Neural cell (in vitro differentiated cells): Measurements from ENCODE around the gene ZNF418. TPM values are rescaled to one million over a fixed set of nuclear protein-coding genes. Genes with fewer than 3 reads are reported as not detected.
"Not testable (repeated sequence)": the region's sequence is repeated elsewhere in the genome, so short reads cannot be mapped to it uniquely, and the experiment has no call there.

Experiments used
- H2AFZ ChIP-seq: fragments of 200-600, 300-800 bp; sonication (generic), shearing (Covaris generic); 2 replicates; pipeline ENCODE4 v1.6.0; 2014; ENCODE audit warnings: low read depth, mild to moderate bottlenecking, antibody characterized with exemption, low read length, moderate library complexity
- H3F3A ChIP-seq: fragments of 200-600 bp; shearing (Covaris generic); 2 replicates; pipeline ENCODE4 v1.6.1; 2016; ENCODE audit warnings: mild to moderate bottlenecking, moderate library complexity, mixed read lengths, antibody characterized with exemption, low read length; ENCODE audit not compliant: insufficient read depth, poor library complexity, severe bottlenecking
- H3K27ac ChIP-seq: fragments of 200-600, 300-800 bp; sonication (generic), shearing (Covaris generic); 2 replicates; pipeline ENCODE4 v1.5.1; 2014; ENCODE audit warnings: mild to moderate bottlenecking, low read length, moderate library complexity
- H3K27me3 ChIP-seq: fragments of 300-800, 200-600 bp; sonication (generic), shearing (Covaris generic); 2 replicates; pipeline ENCODE4 v1.6.0; 2014; ENCODE audit warnings: mild to moderate bottlenecking, low read depth, low read length, moderate library complexity; ENCODE audit not compliant: insufficient read depth
- H3K36me3 ChIP-seq: fragments of 300-800, 200-600 bp; sonication (generic), shearing (Covaris generic); 2 replicates; pipeline ENCODE4 v1.5.1; 2014; ENCODE audit warnings: mild to moderate bottlenecking, antibody characterized with exemption, low read length, moderate library complexity; ENCODE audit not compliant: insufficient read depth
- H3K4me2 ChIP-seq: fragments of 300-800, 200-600 bp; sonication (generic), shearing (Covaris generic); 2 replicates; pipeline ENCODE4 v1.6.0; 2014; ENCODE audit warnings: mild to moderate bottlenecking, low read length
- H3K4me3 ChIP-seq: fragments of 300-800, 200-600 bp; sonication (generic), shearing (Covaris generic); 2 replicates; pipeline ENCODE4 v1.5.1; 2014; ENCODE audit warnings: mild to moderate bottlenecking, low read length, moderate library complexity
- H3K79me2 ChIP-seq: fragments of 200-600 bp; shearing (Covaris generic); replicated peaks from 2 replicates; pipeline ENCODE4 v1.6.0; 2014; ENCODE audit warnings: mild to moderate bottlenecking, low read length, moderate library complexity; ENCODE audit not compliant: insufficient read depth
- H3K9ac ChIP-seq: fragments of 300-800, 200-600 bp; sonication (generic), shearing (Covaris generic); 2 replicates; pipeline ENCODE4 v1.6.1; 2016; ENCODE audit warnings: mild to moderate bottlenecking, low read length, mixed read lengths
- H3K9me2 ChIP-seq: fragments of 200-600 bp; shearing (Covaris generic); 2 replicates; pipeline ENCODE4 v1.6.1; 2016; ENCODE audit warnings: mild to moderate bottlenecking, low read length, mixed read lengths; ENCODE audit not compliant: insufficient read depth
- H3K9me3 ChIP-seq: fragments of 200-600, 300-800 bp; sonication (generic), shearing (Covaris generic); 2 replicates; pipeline ENCODE4 v1.6.1; 2016; ENCODE audit warnings: mild to moderate bottlenecking, mixed run types, low read length, moderate library complexity, mixed read lengths
- H4K20me1 ChIP-seq: fragments of 200-600 bp; shearing (Covaris generic); 2 replicates; pipeline ENCODE4 v1.6.1; 2016; ENCODE audit warnings: mild to moderate bottlenecking, mixed run types; ENCODE audit not compliant: insufficient read depth
- CTCF ChIP-seq: fragments of 450-650 bp; IDR thresholded peaks from 2 replicates; pipeline ENCODE4 v1.5.1; 2014; ENCODE audit warnings: antibody characterized with exemption, mild to moderate bottlenecking, moderate library complexity; ENCODE audit not compliant: poor library complexity, severe bottlenecking
- EP300 ChIP-seq: fragments of 450-650 bp; conservative IDR thresholded peaks from 2 replicates; pipeline ENCODE4 v1.6.1; 2014; ENCODE audit warnings: antibody characterized with exemption, mild to moderate bottlenecking, moderate library complexity; ENCODE audit not compliant: poor library complexity, severe bottlenecking
- EZH2 ChIP-seq: fragments of 200-600, 300-800 bp; shearing (Covaris generic), sonication (generic); IDR thresholded peaks from 2 replicates; pipeline ENCODE4 v1.6.1; 2014; ENCODE audit warnings: antibody characterized with exemption, low read length, borderline replicate concordance, mild to moderate bottlenecking; ENCODE audit not compliant: insufficient read depth, poor library complexity, severe bottlenecking
- MXI1 ChIP-seq: fragments of 450-650 bp; conservative IDR thresholded peaks from 2 replicates; pipeline ENCODE4 v1.6.1; 2014; ENCODE audit warnings: antibody characterized with exemption, mild to moderate bottlenecking; ENCODE audit not compliant: poor library complexity, severe bottlenecking
- POLR2AphosphoS5 ChIP-seq: IDR thresholded peaks from 2 replicates; pipeline ENCODE4 v1.6.1; 2012
- RAD21 ChIP-seq: fragments of 450-650 bp; conservative IDR thresholded peaks from 2 replicates; pipeline ENCODE4 v1.6.1; 2014; ENCODE audit warnings: antibody characterized with exemption, mild to moderate bottlenecking, moderate library complexity
- REST ChIP-seq: IDR thresholded peaks from 2 replicates; pipeline ENCODE4 v1.6.1; 2012; ENCODE audit warnings: borderline replicate concordance
- SMC3 ChIP-seq: fragments of 450-650 bp; conservative IDR thresholded peaks from 2 replicates; pipeline ENCODE4 v1.6.1; 2014; ENCODE audit warnings: antibody characterized with exemption, mild to moderate bottlenecking, moderate library complexity; ENCODE audit not compliant: poor library complexity
- TAF1 ChIP-seq: IDR thresholded peaks from 2 replicates; pipeline ENCODE4 v1.6.1; 2012; ENCODE audit warnings: low read depth
- polyA plus RNA-seq: library from polyadenylated mRNA; depleted of rRNA; stranded (reverse); fragments of >200 nt; gene quantifications from 2 replicates; pipeline ENCODE4 v1.2.3, GENCODE V29; 2014

Gene ZNF418
- polyA plus RNA-seq, 1 donor from 2014 or later: 27.6 TPM

- peaks cover 13% of the 10 kb centered on the region for H3K79me2 ChIP-seq
Observed at GRCh38 chr19:57927587-57927986, 7.6 kb downstream of the ZNF418 start.

GRCh38 chr19:57916168-57916995, 18.8 kb downstream of the ZNF418 start, which contains the start of gene ZNF417:
TSS of gene ZNF417 (minus strand) at chr19:57916592. CDS start at chr19:57916411, 181 bp downstream.
- not testable (repeated sequence) for H3K79me2 ChIP-seq, H3F3A ChIP-seq, H3K9me3 ChIP-seq, H3K9me2 ChIP-seq, H3K27me3 ChIP-seq, H4K20me1 ChIP-seq, H2AFZ ChIP-seq, H3K36me3 ChIP-seq
- Histone ChIP-seq H3K27ac (peak within 1 kb of the TSS; percentile 60), H3K9ac (peak within 1 kb of the TSS; percentile 77), H3K4me3 (peak within 1 kb of the TSS; percentile 83), H3K4me2 (peak within 1 kb of the TSS; percentile 68)
- TF ChIP-seq SMC3 (peak; percentile 37), EP300 (peak; percentile 16), MXI1 (peak; percentile 91), POLR2AphosphoS5 (peak; percentile 57), CTCF (peak; percentile 44)

More at GRCh38 chr19:57927587-57927986, 7.6 kb downstream of the ZNF418 start:
- no peak overlapping the region for H3K9ac ChIP-seq
- H3K27ac ChIP-seq: no peak overlapping the region
- TF ChIP-seq REST: no peak
- no peak for TF ChIP-seq MXI1
- no peak for TF ChIP-seq POLR2AphosphoS5
- no peak for TF ChIP-seq EZH2
- TF ChIP-seq TAF1: no peak
- no peak for TF ChIP-seq RAD21
- no peak for TF ChIP-seq EP300
- peaks cover 55% of the 10 kb centered on the region for H3K36me3 ChIP-seq
- H3K9me3 ChIP-seq: peaks cover 62% of the 10 kb centered on the region
- no peak overlapping the region for H3K4me2 ChIP-seq
- H3K9me2 ChIP-seq: no peaks in the 10 kb centered on the region
- no peak overlapping the region for H2AFZ ChIP-seq
- no peaks in the 10 kb centered on the region for H3F3A ChIP-seq
- H3K27me3 ChIP-seq: no peaks in the 10 kb centered on the region
- H3K4me3 ChIP-seq: no peak overlapping the region
- H4K20me1 ChIP-seq: no peaks in the 10 kb centered on the region
